ENCODE results near the gene PPP1R1B. TPM values are rescaled to one million over a fixed set of nuclear protein-coding genes. Genes with fewer than 3 reads are reported as not detected.

PPP1R1B gene
- total RNA-seq, 1 experiment from 2014 or later, result 8.3 TPM

GRCh38 chr17:39665642-39666224 lies 39.0 kb downstream of the PPP1R1B start:
- CTCF ChIA-PET, result interaction anchor here (0.6 to 161.2 kb wide), 23 partner anchors 45 to 435 kb away, joined by 3 to 42089 read pairs (median 7); partner anchors contain the start of genes ERBB2, GRB7, GSDMA and GSDMB
- H3K27ac Mint-ChIP-seq (ENCODE audit: unreplicated experiment), result peak overlapping the region; percentile 8
- intact Hi-C loops (cut with micrococcal nuclease; ENCODE audit: unreplicated experiment), result no loop called here
- H3K4me1 Mint-ChIP-seq (ENCODE audit: low read depth, unreplicated experiment), result peaks cover 62% of the 10 kb centered on the region
- peaks cover 82% of the 10 kb centered on the region for H3K36me3 Mint-ChIP-seq (ENCODE audit: insufficient read depth, unreplicated experiment)
- BruUV-seq (replicated peaks), result no TSS peak
- peak; percentile 100 for DNase-seq
- no peak for TF ChIP-seq CTCF (IDR thresholded peaks at IDR 0.05; ENCODE audit: unreplicated experiment)
- H3K4me3 Mint-ChIP-seq (ENCODE audit: low read depth, unreplicated experiment), result peak overlapping the region; percentile 28
- no peaks in the 10 kb centered on the region for H3K9me3 Mint-ChIP-seq (ENCODE audit: low read depth, unreplicated experiment)
- peaks cover 57% of the 10 kb centered on the region for H3K27me3 Mint-ChIP-seq (ENCODE audit: unreplicated experiment)

- TF ChIP-seq CTCF (IDR thresholded peaks at IDR 0.05; ENCODE audit: unreplicated experiment), result no peak
- CTCF ChIA-PET, result interaction anchor here (0.6 to 161.2 kb wide), 25 partner anchors 46 to 810 kb away, joined by 3 to 42089 read pairs (median 5); partner anchors contain the start of genes ERBB2, GRB7, GSDMA and GSDMB
- peaks cover 62% of the 10 kb centered on the region for H3K4me1 Mint-ChIP-seq (ENCODE audit: low read depth, unreplicated experiment)
- peak overlapping the region; percentile 28 for H3K4me3 Mint-ChIP-seq (ENCODE audit: low read depth, unreplicated experiment)
- intact Hi-C loops (cut with micrococcal nuclease; ENCODE audit: unreplicated experiment), result no loop called here
- peaks cover 80% of the 10 kb centered on the region for H3K36me3 Mint-ChIP-seq (ENCODE audit: insufficient read depth, unreplicated experiment)
- H3K27ac Mint-ChIP-seq (ENCODE audit: unreplicated experiment), result peak overlapping the region; percentile 1
- no peaks in the 10 kb centered on the region for H3K9me3 Mint-ChIP-seq (ENCODE audit: low read depth, unreplicated experiment)
- BruUV-seq (replicated peaks), result no TSS peak
- H3K27me3 Mint-ChIP-seq (ENCODE audit: unreplicated experiment), result peaks cover 62% of the 10 kb centered on the region
- DNase-seq, result peak; percentile 86
Measured at GRCh38 chr17:39666231-39666600, 39.5 kb downstream of the PPP1R1B start.

GRCh38 chr17:39666601-39667261 lies 40.0 kb downstream of the PPP1R1B start:
- no peak for TF ChIP-seq CTCF (IDR thresholded peaks at IDR 0.05; ENCODE audit: unreplicated experiment)
- Mint-ChIP-seq H3K4me1 (ENCODE audit: low read depth, unreplicated experiment) (peaks cover 65% of the 10 kb centered on the region), H3K4me3 (ENCODE audit: low read depth, unreplicated experiment) (peak overlapping the region; percentile 28), H3K36me3 (ENCODE audit: insufficient read depth, unreplicated experiment) (peaks cover 77% of the 10 kb centered on the region), H3K27ac (ENCODE audit: unreplicated experiment) (peak overlapping the region; percentile 6), H3K9me3 (ENCODE audit: low read depth, unreplicated experiment) (no peaks in the 10 kb centered on the region), H3K27me3 (ENCODE audit: unreplicated experiment) (peaks cover 67% of the 10 kb centered on the region)
- intact Hi-C loops (cut with micrococcal nuclease; ENCODE audit: unreplicated experiment), result loop anchor here (1.0 kb wide), 1 partner anchor 283 kb away; no protein-coding TSS in a partner anchor
- BruUV-seq (replicated peaks), result no TSS peak
- CTCF ChIA-PET, result interaction anchor here (0.5 to 161.2 kb wide), 32 partner anchors 46 to 1244 kb away, joined by 3 to 42089 read pairs (median 4); partner anchors contain the start of genes ERBB2, GRB7, GSDMA and GSDMB
- peak; percentile 97 for DNase-seq

GRCh38 chr17:39667262-39667944 lies 40.7 kb downstream of the PPP1R1B start:
- CTCF ChIA-PET, result interaction anchor here (0.5 to 161.2 kb wide), 30 partner anchors 47 to 1243 kb away, joined by 3 to 42089 read pairs (median 5); partner anchors contain the start of genes ERBB2, GRB7, GSDMA and GSDMB
- H3K4me3 Mint-ChIP-seq (ENCODE audit: low read depth, unreplicated experiment), result peak overlapping the region; percentile 24
- peaks cover 66% of the 10 kb centered on the region for H3K4me1 Mint-ChIP-seq (ENCODE audit: low read depth, unreplicated experiment)
- H3K36me3 Mint-ChIP-seq (ENCODE audit: insufficient read depth, unreplicated experiment), result peaks cover 77% of the 10 kb centered on the region
- no TSS peak for BruUV-seq (replicated peaks)
- H3K27me3 Mint-ChIP-seq (ENCODE audit: unreplicated experiment), result peaks cover 69% of the 10 kb centered on the region
- no peaks in the 10 kb centered on the region for H3K9me3 Mint-ChIP-seq (ENCODE audit: low read depth, unreplicated experiment)
- no peak for TF ChIP-seq CTCF (IDR thresholded peaks at IDR 0.05; ENCODE audit: unreplicated experiment)
- intact Hi-C loops (cut with micrococcal nuclease; ENCODE audit: unreplicated experiment), result loop anchor here (1.0 kb wide), 1 partner anchor 282 kb away; no protein-coding TSS in a partner anchor
- peak; percentile 96 for DNase-seq
- H3K27ac Mint-ChIP-seq (ENCODE audit: unreplicated experiment), result peak overlapping the region; percentile 6
